ENCODE data around the gene NEURL1B. TPM values are rescaled to one million over a fixed set of nuclear protein-coding genes. Genes with fewer than 3 reads are reported as not detected.
A peak's percentile ranks its signal among the peaks of the same experiment; 100 is the strongest.

Gene NEURL1B
- total RNA-seq, 1 experiment from 2014 or later, result not detected

- Histone ChIP-seq H3K4me2 (ENCODE audit: low read depth, low read length, poor library complexity, severe bottlenecking) (no peak overlapping the region), H3K27me3 (ENCODE audit: low read length) (no peaks in the 10 kb centered on the region), H3K9me2 (replicated peaks; ENCODE audit: insufficient read depth, low read length) (no peaks in the 10 kb centered on the region), H2AFZ (ENCODE audit: low read length) (no peak overlapping the region), H4K20me1 (ENCODE audit: insufficient read depth, low read depth, low read length) (no peaks in the 10 kb centered on the region), H3K4me1 (ENCODE audit: low read length) (no peaks in the 10 kb centered on the region), H3K36me3 (ENCODE audit: insufficient read depth, low read length) (no peaks in the 10 kb centered on the region), H3K27ac (ENCODE audit: low read length) (no peak overlapping the region), H3K9me3 (ENCODE audit: low read length) (no peaks in the 10 kb centered on the region), H3K79me2 (ENCODE audit: low read length) (no peaks in the 10 kb centered on the region), H3K4me3 (ENCODE audit: low read length) (no peak overlapping the region), H3K9ac (ENCODE audit: low read length) (no peak overlapping the region)
- no peak for DNase-seq
These were observed 18.5 kb downstream of the NEURL1B start for GRCh38 chr5:172659570-172659908.

GRCh38 chr5:172659909-172660628 is 19.0 kb downstream of the NEURL1B start:
- Histone ChIP-seq H3K9ac (ENCODE audit: low read length) (no peak overlapping the region), H3K4me2 (ENCODE audit: low read depth, low read length, poor library complexity, severe bottlenecking) (no peak overlapping the region), H4K20me1 (ENCODE audit: insufficient read depth, low read depth, low read length) (no peaks in the 10 kb centered on the region)

GRCh38 chr5:172660974-172661373 is 19.9 kb downstream of the NEURL1B start:
- no peaks in the 10 kb centered on the region for H4K20me1 ChIP-seq (ENCODE audit: insufficient read depth, low read depth, low read length)
- H2AFZ ChIP-seq (ENCODE audit: low read length), result no peak overlapping the region
- H3K9ac ChIP-seq (ENCODE audit: low read length), result no peak overlapping the region
- H3K4me1 ChIP-seq (ENCODE audit: low read length), result no peaks in the 10 kb centered on the region
- no peak overlapping the region for H3K4me2 ChIP-seq (ENCODE audit: low read depth, low read length, poor library complexity, severe bottlenecking)
- H3K36me3 ChIP-seq (ENCODE audit: insufficient read depth, low read length), result no peaks in the 10 kb centered on the region
- H3K27me3 ChIP-seq (ENCODE audit: low read length), result no peaks in the 10 kb centered on the region
- no peak for DNase-seq
- H3K79me2 ChIP-seq (ENCODE audit: low read length), result no peaks in the 10 kb centered on the region
- H3K4me3 ChIP-seq (ENCODE audit: low read length), result no peak overlapping the region
- H3K27ac ChIP-seq (ENCODE audit: low read length), result no peak overlapping the region
- no peaks in the 10 kb centered on the region for H3K9me2 ChIP-seq (replicated peaks; ENCODE audit: insufficient read depth, low read length)
- no peaks in the 10 kb centered on the region for H3K9me3 ChIP-seq (ENCODE audit: low read length)

More at GRCh38 chr5:172659909-172660628, 19.0 kb downstream of the NEURL1B start:
- DNase-seq, result no peak
- Histone ChIP-seq H3K36me3 (ENCODE audit: insufficient read depth, low read length) (no peaks in the 10 kb centered on the region), H3K9me3 (ENCODE audit: low read length) (no peaks in the 10 kb centered on the region), H3K27ac (ENCODE audit: low read length) (no peak overlapping the region), H2AFZ (ENCODE audit: low read length) (no peak overlapping the region), H3K4me3 (ENCODE audit: low read length) (no peak overlapping the region), H3K9me2 (replicated peaks; ENCODE audit: insufficient read depth, low read length) (no peaks in the 10 kb centered on the region), H3K79me2 (ENCODE audit: low read length) (no peaks in the 10 kb centered on the region), H3K27me3 (ENCODE audit: low read length) (no peaks in the 10 kb centered on the region), H3K4me1 (ENCODE audit: low read length) (no peaks in the 10 kb centered on the region)

GRCh38 chr5:172661526-172661925 is 20.5 kb downstream of the NEURL1B start:
- no peaks in the 10 kb centered on the region for H4K20me1 ChIP-seq (ENCODE audit: insufficient read depth, low read depth, low read length)

GRCh38 chr5:172662596-172662995 is 21.5 kb downstream of the NEURL1B start:
- no peak overlapping the region for H3K9ac ChIP-seq (ENCODE audit: low read length)
- H3K27ac ChIP-seq (ENCODE audit: low read length), result no peak overlapping the region
- DNase-seq, result no peak
- H3K4me3 ChIP-seq (ENCODE audit: low read length), result no peak overlapping the region
- H3K9me2 ChIP-seq (replicated peaks; ENCODE audit: insufficient read depth, low read length), result no peaks in the 10 kb centered on the region
- no peaks in the 10 kb centered on the region for H3K9me3 ChIP-seq (ENCODE audit: low read length)
- H3K4me2 ChIP-seq (ENCODE audit: low read depth, low read length, poor library complexity, severe bottlenecking), result no peak overlapping the region
- no peaks in the 10 kb centered on the region for H3K4me1 ChIP-seq (ENCODE audit: low read length)
- H3K36me3 ChIP-seq (ENCODE audit: insufficient read depth, low read length), result no peaks in the 10 kb centered on the region
- H4K20me1 ChIP-seq (ENCODE audit: insufficient read depth, low read depth, low read length), result no peaks in the 10 kb centered on the region
- H3K79me2 ChIP-seq (ENCODE audit: low read length), result no peaks in the 10 kb centered on the region
- no peaks in the 10 kb centered on the region for H3K27me3 ChIP-seq (ENCODE audit: low read length)
- no peak overlapping the region for H2AFZ ChIP-seq (ENCODE audit: low read length)

More at GRCh38 chr5:172661526-172661925, 20.5 kb downstream of the NEURL1B start:
- Histone ChIP-seq H3K9me2 (replicated peaks; ENCODE audit: insufficient read depth, low read length) (no peaks in the 10 kb centered on the region), H3K36me3 (ENCODE audit: insufficient read depth, low read length) (no peaks in the 10 kb centered on the region), H3K9me3 (ENCODE audit: low read length) (no peaks in the 10 kb centered on the region), H3K4me3 (ENCODE audit: low read length) (no peak overlapping the region), H3K9ac (ENCODE audit: low read length) (no peak overlapping the region), H2AFZ (ENCODE audit: low read length) (no peak overlapping the region), H3K4me2 (ENCODE audit: low read depth, low read length, poor library complexity, severe bottlenecking) (no peak overlapping the region), H3K79me2 (ENCODE audit: low read length) (no peaks in the 10 kb centered on the region), H3K27me3 (ENCODE audit: low read length) (no peaks in the 10 kb centered on the region), H3K27ac (ENCODE audit: low read length) (no peak overlapping the region), H3K4me1 (ENCODE audit: low read length) (no peaks in the 10 kb centered on the region)
- no peak for DNase-seq

- Histone ChIP-seq H3K79me2 (ENCODE audit: low read length) (no peaks in the 10 kb centered on the region), H3K4me3 (ENCODE audit: low read length) (no peak overlapping the region), H4K20me1 (ENCODE audit: insufficient read depth, low read depth, low read length) (no peaks in the 10 kb centered on the region), H3K9me2 (replicated peaks; ENCODE audit: insufficient read depth, low read length) (no peaks in the 10 kb centered on the region), H3K36me3 (ENCODE audit: insufficient read depth, low read length) (no peaks in the 10 kb centered on the region), H3K9me3 (ENCODE audit: low read length) (no peaks in the 10 kb centered on the region), H3K4me2 (ENCODE audit: low read depth, low read length, poor library complexity, severe bottlenecking) (no peak overlapping the region), H3K27ac (ENCODE audit: low read length) (no peak overlapping the region), H3K27me3 (ENCODE audit: low read length) (no peaks in the 10 kb centered on the region), H3K4me1 (ENCODE audit: low read length) (no peaks in the 10 kb centered on the region), H3K9ac (ENCODE audit: low read length) (no peak overlapping the region), H2AFZ (ENCODE audit: low read length) (no peak overlapping the region)
- DNase-seq, result no peak
These were observed 23.0 kb downstream of the NEURL1B start for GRCh38 chr5:172664018-172664417.

- no peaks in the 10 kb centered on the region for H3K9me2 ChIP-seq (replicated peaks; ENCODE audit: insufficient read depth, low read length)
- H3K4me2 ChIP-seq (ENCODE audit: low read depth, low read length, poor library complexity, severe bottlenecking), result no peak overlapping the region
- no peaks in the 10 kb centered on the region for H4K20me1 ChIP-seq (ENCODE audit: insufficient read depth, low read depth, low read length)
- no peaks in the 10 kb centered on the region for H3K9me3 ChIP-seq (ENCODE audit: low read length)
- no peak overlapping the region for H3K27ac ChIP-seq (ENCODE audit: low read length)
- H3K36me3 ChIP-seq (ENCODE audit: insufficient read depth, low read length), result no peaks in the 10 kb centered on the region
- H3K4me1 ChIP-seq (ENCODE audit: low read length), result no peaks in the 10 kb centered on the region
- no peaks in the 10 kb centered on the region for H3K79me2 ChIP-seq (ENCODE audit: low read length)
- H3K9ac ChIP-seq (ENCODE audit: low read length), result no peak overlapping the region
- no peak overlapping the region for H3K4me3 ChIP-seq (ENCODE audit: low read length)
- DNase-seq, result no peak
- no peak overlapping the region for H2AFZ ChIP-seq (ENCODE audit: low read length)
- no peaks in the 10 kb centered on the region for H3K27me3 ChIP-seq (ENCODE audit: low read length)
These were observed 23.8 kb downstream of the NEURL1B start for GRCh38 chr5:172664681-172665541.

- DNase-seq, result peak; percentile 51
- no peak overlapping the region for H3K27ac ChIP-seq (ENCODE audit: low read length)
- H2AFZ ChIP-seq (ENCODE audit: low read length), result no peak overlapping the region
- no peak overlapping the region for H3K4me2 ChIP-seq (ENCODE audit: low read depth, low read length, poor library complexity, severe bottlenecking)
- H3K79me2 ChIP-seq (ENCODE audit: low read length), result no peaks in the 10 kb centered on the region
- no peaks in the 10 kb centered on the region for H3K36me3 ChIP-seq (ENCODE audit: insufficient read depth, low read length)
- H4K20me1 ChIP-seq (ENCODE audit: insufficient read depth, low read depth, low read length), result no peaks in the 10 kb centered on the region
- no peak overlapping the region for H3K9ac ChIP-seq (ENCODE audit: low read length)
- H3K4me3 ChIP-seq (ENCODE audit: low read length), result no peak overlapping the region
- H3K27me3 ChIP-seq (ENCODE audit: low read length), result no peaks in the 10 kb centered on the region
- no peaks in the 10 kb centered on the region for H3K4me1 ChIP-seq (ENCODE audit: low read length)
- H3K9me3 ChIP-seq (ENCODE audit: low read length), result no peaks in the 10 kb centered on the region
- H3K9me2 ChIP-seq (replicated peaks; ENCODE audit: insufficient read depth, low read length), result no peaks in the 10 kb centered on the region
These were observed 25.2 kb downstream of the NEURL1B start for GRCh38 chr5:172666251-172666650.
